Measurements from ENCODE around the gene CD300A. TPM values are rescaled to one million over a fixed set of nuclear protein-coding genes. Genes with fewer than 3 reads are reported as not detected.

The CD300A gene
- total and polyA plus RNA-seq, 3 donors from 2014 or later = 2.0 to 3.7 (median 2.4) TPM

DNA sequence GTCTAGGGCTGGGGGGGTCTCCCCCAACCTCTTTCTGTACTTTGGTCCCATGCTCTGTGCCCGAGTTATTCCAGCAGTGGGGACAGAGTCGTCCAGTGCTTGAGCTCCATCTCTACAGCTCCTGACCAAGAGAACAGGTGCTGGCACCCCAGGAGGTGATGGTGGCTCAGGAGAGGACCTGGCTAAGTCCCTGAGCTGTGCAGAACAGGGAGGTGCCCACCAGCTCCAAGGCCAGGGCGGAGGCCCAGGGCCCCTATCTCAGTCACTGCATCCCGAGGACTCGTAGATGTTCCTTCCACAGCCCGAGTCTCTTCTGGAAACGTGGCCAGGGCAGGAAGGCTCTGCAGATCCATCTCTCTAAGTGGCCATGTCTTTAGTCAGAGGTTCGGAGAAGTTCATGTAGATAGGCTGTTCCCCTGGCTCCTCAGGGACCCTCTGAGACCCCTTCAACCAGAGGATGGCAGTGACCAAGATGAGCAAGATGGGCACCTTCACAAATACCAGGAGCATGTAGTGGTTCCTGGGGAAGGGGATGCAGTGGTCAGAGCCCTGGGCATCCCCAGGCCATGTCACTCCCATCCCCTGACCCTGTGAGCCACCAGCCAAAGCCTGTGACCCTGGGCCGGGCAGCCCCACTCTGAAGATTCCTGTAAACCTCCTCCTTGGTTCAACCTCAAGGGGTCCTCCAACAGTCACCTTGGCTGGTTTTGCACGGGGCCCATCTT lies 56.1 kb downstream of the CD300A start:
- no peaks in the 10 kb centered on the region for H3K36me3 ChIP-seq (ENCODE audit: low read depth, missing control alignments)
- DNase-seq = no peak

GRCh38 chr17:74523308-74523707 lies 56.9 kb downstream of the CD300A start:
- Histone ChIP-seq H3K4me1 (no peaks in the 10 kb centered on the region), H3K4me3 (no peak overlapping the region), H3K27me3 (no peaks in the 10 kb centered on the region), H3K27ac (no peak overlapping the region), H3K9me3 (no peaks in the 10 kb centered on the region), H3K36me3 (ENCODE audit: low read depth, missing control alignments) (no peaks in the 10 kb centered on the region)
- DNase-seq = no peak
- WGBS, 2 donors = 87 to 93% methylated on average over 1 to 3 of the region's 3 CpGs
- intact Hi-C loops (cut with DNase I; ENCODE audit: low total_unique reads) = no loop called here
- TF ChIP-seq POLR2A (IDR thresholded peaks at IDR 0.05) = no peak
- TF ChIP-seq, protein P1, sequence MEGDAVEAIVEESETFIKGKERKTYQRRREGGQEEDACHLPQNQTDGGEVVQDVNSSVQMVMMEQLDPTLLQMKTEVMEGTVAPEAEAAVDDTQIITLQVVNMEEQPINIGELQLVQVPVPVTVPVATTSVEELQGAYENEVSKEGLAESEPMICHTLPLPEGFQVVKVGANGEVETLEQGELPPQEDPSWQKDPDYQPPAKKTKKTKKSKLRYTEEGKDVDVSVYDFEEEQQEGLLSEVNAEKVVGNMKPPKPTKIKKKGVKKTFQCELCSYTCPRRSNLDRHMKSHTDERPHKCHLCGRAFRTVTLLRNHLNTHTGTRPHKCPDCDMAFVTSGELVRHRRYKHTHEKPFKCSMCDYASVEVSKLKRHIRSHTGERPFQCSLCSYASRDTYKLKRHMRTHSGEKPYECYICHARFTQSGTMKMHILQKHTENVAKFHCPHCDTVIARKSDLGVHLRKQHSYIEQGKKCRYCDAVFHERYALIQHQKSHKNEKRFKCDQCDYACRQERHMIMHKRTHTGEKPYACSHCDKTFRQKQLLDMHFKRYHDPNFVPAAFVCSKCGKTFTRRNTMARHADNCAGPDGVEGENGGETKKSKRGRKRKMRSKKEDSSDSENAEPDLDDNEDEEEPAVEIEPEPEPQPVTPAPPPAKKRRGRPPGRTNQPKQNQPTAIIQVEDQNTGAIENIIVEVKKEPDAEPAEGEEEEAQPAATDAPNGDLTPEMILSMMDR (IDR thresholded peaks at IDR 0.05) = no peak

More for the DNA sequence above, 56.1 kb downstream of the CD300A start:
- Histone ChIP-seq H3K27me3 (no peaks in the 10 kb centered on the region), H3K4me1 (no peaks in the 10 kb centered on the region), H3K9me3 (no peaks in the 10 kb centered on the region), H3K4me3 (no peak overlapping the region), H3K27ac (no peak overlapping the region)
- 79 to 90% methylated on average over 10 of the region's 10 CpGs for WGBS, 2 donors
- intact Hi-C loops (cut with DNase I; ENCODE audit: low total_unique reads) = no loop called here
- TF ChIP-seq POLR2A (IDR thresholded peaks at IDR 0.05) = no peak
- TF ChIP-seq, protein P1 (IDR thresholded peaks at IDR 0.05) = no peak

DNA sequence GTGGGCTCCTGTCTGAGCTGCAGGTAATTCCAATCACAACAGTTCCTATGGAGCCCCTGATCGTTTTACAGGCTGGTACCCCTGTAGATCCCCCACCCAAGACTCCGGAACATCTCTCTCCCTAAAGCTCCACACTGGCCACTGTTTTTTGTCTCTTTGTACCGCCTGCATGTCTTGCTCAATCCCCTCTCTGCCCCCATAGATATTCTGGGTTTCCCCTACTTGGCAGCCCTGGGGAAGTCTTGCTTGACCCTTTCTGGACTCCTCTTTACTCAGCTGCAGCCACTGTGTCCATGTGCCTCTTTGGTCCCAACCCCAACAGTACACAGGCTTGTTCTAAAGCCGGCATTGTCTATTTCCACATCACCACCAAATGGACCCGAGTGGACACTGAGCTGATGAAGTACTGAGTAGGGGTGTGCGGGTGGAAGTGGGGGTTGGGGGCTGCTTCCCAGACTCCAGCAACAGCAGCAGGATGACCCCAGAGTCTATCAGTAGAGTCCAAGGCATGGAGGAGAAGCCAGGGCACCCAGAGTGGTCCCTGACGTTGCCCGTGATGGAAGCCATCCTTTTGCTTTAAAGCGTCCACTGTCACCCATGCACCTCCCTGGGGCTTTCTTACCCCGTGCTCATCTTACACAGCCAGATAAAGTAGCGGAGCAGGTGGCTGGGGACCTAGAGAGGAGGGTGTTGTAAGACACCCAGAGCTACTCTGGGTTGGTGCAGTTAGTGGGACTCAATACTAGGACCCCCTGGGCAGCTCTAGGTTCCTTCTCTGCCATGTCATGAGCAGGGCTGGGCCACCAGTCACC lies 58.4 kb downstream of the CD300A start:
- no peak for DNase-seq
- Histone ChIP-seq H3K27me3 (no peaks in the 10 kb centered on the region), H3K9me3 (no peaks in the 10 kb centered on the region), H3K27ac (no peak overlapping the region), H3K4me1 (no peaks in the 10 kb centered on the region), H3K36me3 (ENCODE audit: low read depth, missing control alignments) (no peaks in the 10 kb centered on the region), H3K4me3 (no peak overlapping the region)
- TF ChIP-seq, protein P1 (IDR thresholded peaks at IDR 0.05) = no peak
- no peak for TF ChIP-seq POLR2A (IDR thresholded peaks at IDR 0.05)
- 81% methylated on average over 11 of the region's 11 CpGs for WGBS, 2 donors
- intact Hi-C loops (cut with DNase I; ENCODE audit: low total_unique reads) = no loop called here

DNA sequence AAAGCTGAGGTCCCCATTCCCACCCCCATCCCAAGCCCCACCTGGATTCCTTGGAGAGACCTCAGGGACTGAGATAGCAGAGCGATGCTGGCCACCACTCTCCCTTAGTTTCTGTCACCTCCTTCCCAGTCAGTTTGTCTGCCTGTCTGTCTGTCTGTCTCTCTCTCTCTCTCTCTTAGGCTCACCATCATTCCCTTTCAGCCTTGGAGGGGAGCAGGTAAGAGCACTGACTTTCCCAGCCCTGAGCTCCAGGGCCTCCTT lies 59.0 kb downstream of the CD300A start:
- no peak for DNase-seq
- H3K4me3 ChIP-seq = no peak overlapping the region
- intact Hi-C loops (cut with DNase I; ENCODE audit: low total_unique reads) = no loop called here

More for the DNA sequence above, 59.0 kb downstream of the CD300A start:
- Histone ChIP-seq H3K4me1 (no peaks in the 10 kb centered on the region), H3K9me3 (no peaks in the 10 kb centered on the region), H3K36me3 (ENCODE audit: low read depth, missing control alignments) (no peaks in the 10 kb centered on the region), H3K27me3 (no peaks in the 10 kb centered on the region), H3K27ac (no peak overlapping the region)
- TF ChIP-seq POLR2A (IDR thresholded peaks at IDR 0.05) = no peak
- TF ChIP-seq, protein P1 (IDR thresholded peaks at IDR 0.05) = no peak
- 95 to 100% methylated on average over 1 of the region's 1 CpG for WGBS, 2 donors
